Coronary artery (tissue), 2 donors: ENCODE results near the gene WNT2B.
A peak's percentile ranks its signal among the peaks of the same experiment; 100 is the strongest.

Source experiments
- DNase-seq: peaks from one replicate; pipeline ENCODE4 v3.0.0-alpha.2; 2017; ENCODE audit warnings: low spot score
- H3K27ac ChIP-seq, 2 donors: fragments of 200-600 bp; sonication (generic); one replicate each; pipeline ENCODE4 v1.5.1; 2016 to 2019
- H3K4me3 ChIP-seq: fragments of 200-600 bp; sonication (generic); 2 replicates; pipeline ENCODE4 v1.5.1; 2016; ENCODE audit warnings: mild to moderate bottlenecking, moderate library complexity
- CTCF ChIP-seq: fragments of 200-600 bp; sonication (generic); IDR thresholded peaks from one replicate; pipeline ENCODE4 v1.5.1; 2019; ENCODE audit warnings: antibody characterized with exemption

WNT2B gene

GRCh38 chr1:112542206-112542973 lies 33.6 kb downstream of the WNT2B start:
- Histone ChIP-seq H3K27ac (no peak overlapping the region), H3K4me3 (no peak overlapping the region)
- no peak for TF ChIP-seq CTCF
- DNase-seq: no peak

GRCh38 chr1:112544011-112544688 lies 35.4 kb downstream of the WNT2B start:
- no peak overlapping the region for H3K4me3 ChIP-seq
- peak overlapping the region; percentile 47 to 52 for H3K27ac ChIP-seq
- no peak for DNase-seq
- no peak for TF ChIP-seq CTCF

GRCh38 chr1:112544751-112545150 lies 36.0 kb downstream of the WNT2B start:
- peak overlapping the region; percentile 47 to 52 for H3K27ac ChIP-seq
- no peak for TF ChIP-seq CTCF
- no peak overlapping the region for H3K4me3 ChIP-seq
- no peak for DNase-seq

GRCh38 chr1:112546076-112546475 lies 37.3 kb downstream of the WNT2B start:
- H3K27ac ChIP-seq: no peak overlapping the region
- no peak for TF ChIP-seq CTCF
- no peak for DNase-seq
- H3K4me3 ChIP-seq: no peak overlapping the region

- no peak for TF ChIP-seq CTCF
- Histone ChIP-seq H3K27ac (no peak overlapping the region), H3K4me3 (no peak overlapping the region)
- no peak for DNase-seq
Observed at GRCh38 chr1:112548547-112548946, 39.8 kb downstream of the WNT2B start.

- TF ChIP-seq CTCF: no peak
- no peak for DNase-seq
- H3K4me3 ChIP-seq: no peak overlapping the region
- no peak overlapping the region for H3K27ac ChIP-seq
Observed at GRCh38 chr1:112549590-112549989, 40.8 kb downstream of the WNT2B start.

- no peak for TF ChIP-seq CTCF
- Histone ChIP-seq H3K27ac (no peak overlapping the region), H3K4me3 (no peak overlapping the region)
- no peak for DNase-seq
Observed at GRCh38 chr1:112554411-112554810, 45.6 kb downstream of the WNT2B start.
